GM23338 (cell line): ENCODE data around the gene NKD1. TPM values are rescaled to one million over a fixed set of nuclear protein-coding genes. Genes with fewer than 3 reads are reported as not detected.
A peak's percentile ranks its signal among the peaks of the same experiment; 100 is the strongest.

Experiments
- ATAC-seq: fragments of 200-7000 bp; cut with Tn5 transposase; 3 replicates; pipeline ENCODE4 v1.9.1; 2020
- DNase-seq: peaks from one replicate; pipeline ENCODE4 v3.0.0-alpha.2; 2015; ENCODE audit warnings: low spot score
- H2AFZ ChIP-seq: fragments of 200-600 bp; sonication (generic); 2 replicates; pipeline ENCODE4 v1.8.0; 2016; ENCODE audit warnings: antibody characterized with exemption, mild to moderate bottlenecking, moderate library complexity
- H3F3A ChIP-seq: fragments of 200-600 bp; sonication (generic); replicated peaks from 2 replicates; pipeline ENCODE4 v1.8.0; 2017; ENCODE audit warnings: antibody characterized with exemption, mixed run types, low read depth
- H3K27ac ChIP-seq: fragments of 200-600 bp; sonication (generic); 2 replicates; pipeline ENCODE4 v1.6.1; 2016; ENCODE audit warnings: low read depth
- H3K27me3 ChIP-seq: fragments of 200-600 bp; sonication (generic); 2 replicates; pipeline ENCODE4 v1.8.0; 2016; ENCODE audit warnings: mild to moderate bottlenecking, mixed run types, moderate library complexity; ENCODE audit not compliant: insufficient read depth
- H3K36me3 ChIP-seq: fragments of 200-600 bp; sonication (generic); 2 replicates; pipeline ENCODE4 v1.8.0; 2016; ENCODE audit warnings: mild to moderate bottlenecking; ENCODE audit not compliant: insufficient read depth
- H3K4me1 ChIP-seq: fragments of 200-600 bp; sonication (generic); 2 replicates; pipeline ENCODE4 v1.8.0; 2016; ENCODE audit warnings: mild to moderate bottlenecking, moderate library complexity; ENCODE audit not compliant: insufficient read depth
- H3K4me2 ChIP-seq: fragments of 200-600 bp; sonication (generic); 2 replicates; pipeline ENCODE4 v1.7.1; 2017; ENCODE audit warnings: mixed run types
- H3K4me3 ChIP-seq: fragments of 200-600 bp; sonication (generic); 2 replicates; pipeline ENCODE4 v1.6.1; 2016; ENCODE audit warnings: mixed run types
- H3K79me2 ChIP-seq: fragments of 200-600 bp; sonication (generic); replicated peaks from 2 replicates; pipeline ENCODE4 v1.8.0; 2017; ENCODE audit warnings: mild to moderate bottlenecking; ENCODE audit not compliant: insufficient read depth
- H3K9me2 ChIP-seq: fragments of 200-600 bp; sonication (generic); 2 replicates; pipeline ENCODE4 v1.8.0; 2017; ENCODE audit not compliant: insufficient read depth
- H4K20me1 ChIP-seq: fragments of 200-600 bp; sonication (generic); replicated peaks from 2 replicates; pipeline ENCODE4 v1.8.0; 2017; ENCODE audit warnings: mild to moderate bottlenecking; ENCODE audit not compliant: insufficient read depth
- H3K27ac Mint-ChIP-seq: 2 replicates; pipeline ENCODE4 v1.8.0; 2020; ENCODE audit warnings: inconsistent platforms, mild to moderate bottlenecking, moderate library complexity, mixed read lengths
- H3K27me3 Mint-ChIP-seq: 3 replicates; pipeline ENCODE4 v1.8.0; 2022; ENCODE audit warnings: low read depth, mild to moderate bottlenecking, moderate library complexity, mixed read lengths, inconsistent platforms; ENCODE audit not compliant: insufficient read depth, poor library complexity
- H3K36me3 Mint-ChIP-seq: 3 replicates; pipeline ENCODE4 v1.8.0; 2021; ENCODE audit warnings: low read depth, mild to moderate bottlenecking, inconsistent platforms, moderate library complexity, mixed read lengths
- H3K4me1 Mint-ChIP-seq: 3 replicates; pipeline ENCODE4 v1.8.0; 2020; ENCODE audit warnings: mild to moderate bottlenecking, inconsistent platforms, mixed read lengths
- H3K4me3 Mint-ChIP-seq: 3 replicates; pipeline ENCODE4 v1.8.0; 2021; ENCODE audit warnings: moderate library complexity, mild to moderate bottlenecking, inconsistent platforms, mixed read lengths
- H3K9me3 Mint-ChIP-seq: 3 replicates; pipeline ENCODE4 v1.8.0; 2020; ENCODE audit warnings: moderate library complexity, mild to moderate bottlenecking, inconsistent platforms, mixed read lengths
- CREB1 ChIP-seq: fragments of 250-450 bp; sonication (Bioruptor Pico); IDR thresholded peaks from 2 replicates; pipeline ENCODE4 v1.5.0; 2020; ENCODE audit warnings: low read depth, mild to moderate bottlenecking, moderate library complexity
- EZH2 ChIP-seq: fragments of 200-600 bp; sonication (generic); IDR thresholded peaks from one replicate; pipeline ENCODE4 v1.8.0; 2017; ENCODE audit warnings: antibody characterized with exemption, mild to moderate bottlenecking, low read depth; ENCODE audit not compliant: unreplicated experiment
- JUNB ChIP-seq: IDR thresholded peaks from one replicate; pipeline ENCODE4 v1.6.1; 2016; ENCODE audit warnings: antibody characterized with exemption; ENCODE audit not compliant: unreplicated experiment
- NANOG ChIP-seq: IDR thresholded peaks from 2 replicates; pipeline ENCODE4 v1.6.1; 2016; ENCODE audit warnings: antibody characterized with exemption, borderline replicate concordance
- REST ChIP-seq: IDR thresholded peaks from one replicate; pipeline ENCODE4 v1.6.1; 2018; ENCODE audit warnings: antibody characterized with exemption; ENCODE audit not compliant: unreplicated experiment
- ZNF114 ChIP-seq: fragments of 250-450 bp; sonication (Bioruptor Pico); IDR thresholded peaks from 2 replicates; pipeline ENCODE4 v1.5.0; 2020; ENCODE audit warnings: mild to moderate bottlenecking, moderate library complexity
- ZNF331 ChIP-seq: fragments of 250-450 bp; sonication (Bioruptor Pico); IDR thresholded peaks from 2 replicates; pipeline ENCODE4 v1.5.0; 2020; ENCODE audit warnings: low read depth, mild to moderate bottlenecking, moderate library complexity
- polyA plus RNA-seq: library from polyadenylated mRNA; unstranded; fragments of >200 nt; fragmentation: Nextera tagmentation; extraction: Ambion mirVana; gene quantifications from 2 replicates; pipeline ENCODE4 v1.2.1, GENCODE V29; 2016
- total RNA-seq: library from RNA; depleted of rRNA; stranded (reverse); fragments of >200 nt; shearing (Covaris generic); gene quantifications from 2 replicates; pipeline ENCODE4 v1.2.3, GENCODE V29; 2014
- TF ChIP-seq, protein P1 (sequence below), 2 experiments: fragments of 200-600 bp in 1 of 2; sonication (generic) in 1 of 2; conservative IDR thresholded peaks; 2 replicates each; pipeline versions ENCODE4 v1.5.1 to v1.6.1; 2016 to 2017; ENCODE audit warnings: antibody characterized with exemption in 2 of 2, low read depth in 2 of 2, mild to moderate bottlenecking in 2 of 2, moderate library complexity in 1 of 2

NKD1 gene
- total and polyA plus RNA-seq, 2 experiments from 2014 or later = 2.1 to 2.3 TPM

- TF ChIP-seq, protein P1, sequence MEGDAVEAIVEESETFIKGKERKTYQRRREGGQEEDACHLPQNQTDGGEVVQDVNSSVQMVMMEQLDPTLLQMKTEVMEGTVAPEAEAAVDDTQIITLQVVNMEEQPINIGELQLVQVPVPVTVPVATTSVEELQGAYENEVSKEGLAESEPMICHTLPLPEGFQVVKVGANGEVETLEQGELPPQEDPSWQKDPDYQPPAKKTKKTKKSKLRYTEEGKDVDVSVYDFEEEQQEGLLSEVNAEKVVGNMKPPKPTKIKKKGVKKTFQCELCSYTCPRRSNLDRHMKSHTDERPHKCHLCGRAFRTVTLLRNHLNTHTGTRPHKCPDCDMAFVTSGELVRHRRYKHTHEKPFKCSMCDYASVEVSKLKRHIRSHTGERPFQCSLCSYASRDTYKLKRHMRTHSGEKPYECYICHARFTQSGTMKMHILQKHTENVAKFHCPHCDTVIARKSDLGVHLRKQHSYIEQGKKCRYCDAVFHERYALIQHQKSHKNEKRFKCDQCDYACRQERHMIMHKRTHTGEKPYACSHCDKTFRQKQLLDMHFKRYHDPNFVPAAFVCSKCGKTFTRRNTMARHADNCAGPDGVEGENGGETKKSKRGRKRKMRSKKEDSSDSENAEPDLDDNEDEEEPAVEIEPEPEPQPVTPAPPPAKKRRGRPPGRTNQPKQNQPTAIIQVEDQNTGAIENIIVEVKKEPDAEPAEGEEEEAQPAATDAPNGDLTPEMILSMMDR (conservative IDR thresholded peaks at IDR 0.05; ENCODE audit: low read depth in 2 of 2) = no peak
- TF ChIP-seq ZNF114 (CRISPR knock-in tag) = no peak
- no peak for TF ChIP-seq JUNB
- no peak for TF ChIP-seq CREB1 (CRISPR knock-in tag)
- Mint-ChIP-seq H3K27me3 (peaks cover 11% of the 10 kb centered on the region), H3K36me3 (no peaks in the 10 kb centered on the region), H3K4me3 (no peak overlapping the region), H3K4me1 (peaks cover 18% of the 10 kb centered on the region), H3K9me3 (no peaks in the 10 kb centered on the region), H3K27ac (no peak overlapping the region; the same call in 1 of the 2 replicates)
- no peak overlapping the region for H3K27ac ChIP-seq
- H3K36me3 ChIP-seq = no peaks in the 10 kb centered on the region
- no peak overlapping the region for H3K4me2 ChIP-seq
- H3K27me3 ChIP-seq = no peaks in the 10 kb centered on the region
- ATAC-seq (peak; percentile 60), DNase-seq (no peak)
- H3K79me2 ChIP-seq = no peaks in the 10 kb centered on the region
- H3F3A ChIP-seq = no peaks in the 10 kb centered on the region
- no peaks in the 10 kb centered on the region for H3K9me2 ChIP-seq
- no peak overlapping the region for H2AFZ ChIP-seq
- H3K4me3 ChIP-seq = no peak overlapping the region
- no peaks in the 10 kb centered on the region for H4K20me1 ChIP-seq
- H3K4me1 ChIP-seq = no peaks in the 10 kb centered on the region
These were observed 55.2 kb downstream of the NKD1 start for GRCh38 chr16:50603206-50604064.

DNA sequence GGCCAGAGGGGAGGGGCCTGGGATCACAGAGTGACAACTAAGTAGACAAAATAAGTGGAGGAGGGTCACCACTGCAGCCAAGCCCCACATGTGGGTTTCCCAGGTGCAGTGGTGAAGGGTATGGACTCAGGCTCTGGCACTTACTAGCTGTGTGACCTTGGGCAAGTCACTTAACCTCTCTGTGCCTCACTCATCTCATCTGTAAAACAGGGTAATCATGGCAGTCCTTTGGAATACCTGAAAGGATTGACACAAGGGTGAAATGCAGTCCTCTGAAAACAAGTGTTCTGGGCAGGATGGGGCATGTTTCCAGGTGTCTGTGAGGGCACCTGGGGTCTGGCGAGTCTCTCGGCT lies 55.8 kb downstream of the NKD1 start:
- no peaks in the 10 kb centered on the region for H3K9me2 ChIP-seq
- H3K27me3 ChIP-seq = no peaks in the 10 kb centered on the region
- no peaks in the 10 kb centered on the region for H4K20me1 ChIP-seq
- no peak overlapping the region for H3K4me3 ChIP-seq
- H3K36me3 Mint-ChIP-seq = no peaks in the 10 kb centered on the region
- H3K79me2 ChIP-seq = no peaks in the 10 kb centered on the region
- H2AFZ ChIP-seq = no peak overlapping the region
- H3K4me2 ChIP-seq = no peak overlapping the region
- H3K4me3 Mint-ChIP-seq = no peak overlapping the region
- H3K27ac Mint-ChIP-seq = no peak overlapping the region
- H3K27me3 Mint-ChIP-seq = peaks cover 13% of the 10 kb centered on the region
- H3F3A ChIP-seq = no peaks in the 10 kb centered on the region
- H3K36me3 ChIP-seq = no peaks in the 10 kb centered on the region
- peaks cover 19% of the 10 kb centered on the region for H3K4me1 Mint-ChIP-seq
- TF ChIP-seq NANOG (no peak), EZH2 (no peak), CREB1 (CRISPR knock-in tag) (no peak), ZNF114 (CRISPR knock-in tag) (no peak), ZNF331 (CRISPR knock-in tag) (no peak), REST (no peak)
- no peaks in the 10 kb centered on the region for H3K4me1 ChIP-seq
- no peaks in the 10 kb centered on the region for H3K9me3 Mint-ChIP-seq
- no peak overlapping the region for H3K27ac ChIP-seq
- DNase-seq = no peak
- ATAC-seq = no peak
